WTC11 (cell line): Measurements from ENCODE around the gene MVP. TPM values are rescaled to one million over a fixed set of nuclear protein-coding genes. Genes with fewer than 3 reads are reported as not detected.

Source experiments
- ATF1 ChIP-seq: sonication (generic); formaldehyde crosslinking; IDR thresholded peaks from 2 replicates; pipeline ENCODE4 v1.8.1; 2023; ENCODE audit warnings: mild to moderate bottlenecking, moderate library complexity, missing genetic modification reagents
- CBFB ChIP-seq: sonication (generic); formaldehyde crosslinking; IDR thresholded peaks from 2 replicates; pipeline ENCODE4 v1.8.1; 2022; ENCODE audit warnings: mild to moderate bottlenecking, low read depth, missing genetic modification reagents
- CTCF ChIP-seq: fragments of 200-600 bp; IDR thresholded peaks from 2 replicates; pipeline ENCODE4 v1.8.0; 2022; ENCODE audit warnings: antibody characterized with exemption
- E2F1 ChIP-seq: sonication (generic); formaldehyde crosslinking; IDR thresholded peaks from 2 replicates; pipeline ENCODE4 v1.8.0; 2022; ENCODE audit warnings: mild to moderate bottlenecking, missing genetic modification reagents
- E2F4 ChIP-seq: sonication (generic); formaldehyde crosslinking; IDR thresholded peaks from 2 replicates; pipeline ENCODE4 v1.8.1; 2022; ENCODE audit warnings: low read depth, mild to moderate bottlenecking, moderate library complexity, missing genetic modification reagents, borderline replicate concordance
- FOXJ3 ChIP-seq: sonication (generic); formaldehyde crosslinking; IDR thresholded peaks from 2 replicates; pipeline ENCODE4 v1.9.0; 2021; ENCODE audit warnings: missing genetic modification reagents, mild to moderate bottlenecking, borderline replicate concordance
- JUN ChIP-seq: sonication (generic); formaldehyde crosslinking; IDR thresholded peaks from 2 replicates; pipeline ENCODE4 v1.8.0; 2023; ENCODE audit warnings: mild to moderate bottlenecking, missing genetic modification reagents
- OVOL2 ChIP-seq: fragments of 250-450 bp; sonication (Bioruptor Pico); IDR thresholded peaks from 2 replicates; pipeline ENCODE4 v1.9.0; 2021; ENCODE audit warnings: mild to moderate bottlenecking, borderline replicate concordance
- PRRX2 ChIP-seq: fragments of 250-450 bp; sonication (Bioruptor Pico); IDR thresholded peaks from 2 replicates; pipeline ENCODE4 v1.8.0; 2021; ENCODE audit warnings: mild to moderate bottlenecking
- SMAD4 ChIP-seq: sonication (generic); formaldehyde crosslinking; IDR thresholded peaks from 2 replicates; pipeline ENCODE4 v1.8.0; 2022; ENCODE audit warnings: mild to moderate bottlenecking, missing genetic modification reagents
- SOX15 ChIP-seq: fragments of 250-450 bp; sonication (Bioruptor Pico); IDR thresholded peaks from 2 replicates; pipeline ENCODE4 v1.9.0; 2021; ENCODE audit warnings: mild to moderate bottlenecking
- TEAD1 ChIP-seq: sonication (generic); formaldehyde crosslinking; IDR thresholded peaks from 2 replicates; pipeline ENCODE4 v1.8.0; 2022; ENCODE audit warnings: mild to moderate bottlenecking, missing genetic modification reagents
- ZBTB21 ChIP-seq: sonication (generic); formaldehyde crosslinking; IDR thresholded peaks from 2 replicates; pipeline ENCODE4 v1.8.1; 2023; ENCODE audit warnings: mild to moderate bottlenecking, missing genetic modification reagents, borderline replicate concordance
- ZNF317 ChIP-seq: sonication (generic); formaldehyde crosslinking; IDR thresholded peaks from 2 replicates; pipeline ENCODE4 v1.8.1; 2023; ENCODE audit warnings: low read depth, mild to moderate bottlenecking, moderate library complexity, missing genetic modification reagents, borderline replicate concordance
- ZNF396 ChIP-seq: fragments of 250-450 bp; sonication (Bioruptor Pico); IDR thresholded peaks from 2 replicates; pipeline ENCODE4 v1.8.0; 2021; ENCODE audit warnings: mild to moderate bottlenecking, moderate library complexity, borderline replicate concordance
- ZNF423 ChIP-seq: fragments of 250-450 bp; sonication (Bioruptor Pico); IDR thresholded peaks from 2 replicates; pipeline ENCODE4 v2.1.2; 2022; ENCODE audit warnings: mild to moderate bottlenecking, moderate library complexity
- ZSCAN18 ChIP-seq: fragments of 250-450 bp; sonication (Bioruptor Pico); IDR thresholded peaks from 2 replicates; pipeline ENCODE4 v2.1.2; 2022; ENCODE audit warnings: mild to moderate bottlenecking, moderate library complexity
- total RNA-seq: library from RNA; stranded (reverse); gene quantifications from 3 replicates; pipeline ENCODE4 v1.2.3, GENCODE V29; 2021
- TF ChIP-seq, protein P1 (sequence below): fragments of 250-450 bp; sonication (Bioruptor Pico); IDR thresholded peaks from 2 replicates; pipeline ENCODE4 v1.9.0; 2021; ENCODE audit warnings: mild to moderate bottlenecking, borderline replicate concordance
- TF ChIP-seq, protein P2 (sequence below): fragments of 250-450 bp; sonication (Bioruptor Pico); IDR thresholded peaks from 2 replicates; pipeline ENCODE4 v1.9.0; 2021; ENCODE audit warnings: moderate library complexity, mild to moderate bottlenecking, inconsistent platforms, borderline replicate concordance
- TF ChIP-seq, protein P3 (sequence below): sonication (generic); formaldehyde crosslinking; IDR thresholded peaks from 2 replicates; pipeline ENCODE4 v1.8.1; 2022; ENCODE audit warnings: missing genetic modification reagents, borderline replicate concordance
- TF ChIP-seq, protein P4 (sequence below): sonication (generic); formaldehyde crosslinking; IDR thresholded peaks from 2 replicates; pipeline ENCODE4 v1.8.1; 2023; ENCODE audit warnings: mild to moderate bottlenecking, missing genetic modification reagents, borderline replicate concordance

Gene MVP
- total RNA-seq, 1 experiment from 2014 or later = 10.8 TPM

DNA sequence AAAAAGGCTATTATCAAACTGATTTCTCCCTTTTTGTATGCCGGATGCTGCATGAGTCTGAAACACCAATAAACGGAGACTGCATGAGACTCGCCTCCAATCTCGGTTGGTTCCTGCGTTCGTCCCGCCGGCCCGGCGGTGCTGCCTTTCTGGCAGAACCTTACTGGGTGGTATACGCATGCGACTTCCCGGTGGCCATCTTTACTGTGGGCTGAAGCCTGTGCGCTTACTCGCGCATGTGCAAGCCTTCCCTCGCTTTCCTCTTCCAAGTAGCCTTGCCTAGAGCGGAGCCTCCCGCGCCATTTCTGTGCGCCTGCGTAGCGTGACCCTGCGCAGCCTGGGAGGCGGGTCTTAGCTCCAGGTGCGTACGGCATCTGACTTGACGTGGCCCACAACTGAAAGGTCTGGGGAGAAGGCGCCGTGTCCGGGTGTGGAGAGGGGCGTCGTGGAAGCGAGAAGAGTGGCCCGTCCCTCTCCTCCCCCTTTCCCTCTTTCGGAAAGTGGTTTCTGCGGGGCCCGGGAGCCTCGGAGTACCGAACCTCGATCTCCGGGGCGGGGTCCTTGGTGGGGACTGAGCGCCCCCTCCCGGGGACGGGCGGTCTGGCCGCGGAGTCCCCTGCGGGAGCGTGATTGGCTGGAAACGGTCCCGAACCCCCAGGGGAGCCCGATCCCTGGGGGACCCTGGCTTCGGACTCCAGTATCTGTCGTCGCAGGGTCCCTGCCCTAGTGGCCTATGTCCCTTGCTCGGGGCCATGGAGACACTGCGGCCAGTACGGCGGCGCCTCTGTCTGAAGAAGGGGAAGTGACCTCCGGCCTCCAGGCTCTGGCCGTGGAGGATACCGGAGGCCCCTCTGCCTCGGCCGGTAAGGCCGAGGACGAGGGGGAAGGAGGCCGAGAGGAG is 4.2 kb upstream of the MVP start, which contains the start of gene PAGR1 (continued):
- TF ChIP-seq FOXJ3 (no peak), JUN (no peak), E2F4 (CRISPR knock-in tag) (no peak), SOX15 (CRISPR knock-in tag) (no peak), E2F1 (CRISPR knock-in tag) (no peak), ZBTB21 (CRISPR knock-in tag) (no peak), ZNF423 (0 out of 2 replicates have a peak, but pooled peaks have one; percentile 28), ZSCAN18 (CRISPR knock-in tag) (no peak), ATF1 (CRISPR knock-in tag) (0 out of 2 replicates have a peak, but pooled peaks have one; percentile 28), OVOL2 (CRISPR knock-in tag) (no peak), TEAD1 (CRISPR knock-in tag) (peak; percentile 80; the same call in 1 of the 2 replicates), CBFB (CRISPR knock-in tag) (0 out of 2 replicates have a peak, but pooled peaks have one; percentile 25), CTCF (peak; percentile 81), PRRX2 (CRISPR knock-in tag) (no peak; the same call in 1 of the 2 replicates), ZNF396 (CRISPR knock-in tag) (no peak), ZNF317 (no peak), SMAD4 (CRISPR knock-in tag) (no peak)
- TF ChIP-seq, protein P1, sequence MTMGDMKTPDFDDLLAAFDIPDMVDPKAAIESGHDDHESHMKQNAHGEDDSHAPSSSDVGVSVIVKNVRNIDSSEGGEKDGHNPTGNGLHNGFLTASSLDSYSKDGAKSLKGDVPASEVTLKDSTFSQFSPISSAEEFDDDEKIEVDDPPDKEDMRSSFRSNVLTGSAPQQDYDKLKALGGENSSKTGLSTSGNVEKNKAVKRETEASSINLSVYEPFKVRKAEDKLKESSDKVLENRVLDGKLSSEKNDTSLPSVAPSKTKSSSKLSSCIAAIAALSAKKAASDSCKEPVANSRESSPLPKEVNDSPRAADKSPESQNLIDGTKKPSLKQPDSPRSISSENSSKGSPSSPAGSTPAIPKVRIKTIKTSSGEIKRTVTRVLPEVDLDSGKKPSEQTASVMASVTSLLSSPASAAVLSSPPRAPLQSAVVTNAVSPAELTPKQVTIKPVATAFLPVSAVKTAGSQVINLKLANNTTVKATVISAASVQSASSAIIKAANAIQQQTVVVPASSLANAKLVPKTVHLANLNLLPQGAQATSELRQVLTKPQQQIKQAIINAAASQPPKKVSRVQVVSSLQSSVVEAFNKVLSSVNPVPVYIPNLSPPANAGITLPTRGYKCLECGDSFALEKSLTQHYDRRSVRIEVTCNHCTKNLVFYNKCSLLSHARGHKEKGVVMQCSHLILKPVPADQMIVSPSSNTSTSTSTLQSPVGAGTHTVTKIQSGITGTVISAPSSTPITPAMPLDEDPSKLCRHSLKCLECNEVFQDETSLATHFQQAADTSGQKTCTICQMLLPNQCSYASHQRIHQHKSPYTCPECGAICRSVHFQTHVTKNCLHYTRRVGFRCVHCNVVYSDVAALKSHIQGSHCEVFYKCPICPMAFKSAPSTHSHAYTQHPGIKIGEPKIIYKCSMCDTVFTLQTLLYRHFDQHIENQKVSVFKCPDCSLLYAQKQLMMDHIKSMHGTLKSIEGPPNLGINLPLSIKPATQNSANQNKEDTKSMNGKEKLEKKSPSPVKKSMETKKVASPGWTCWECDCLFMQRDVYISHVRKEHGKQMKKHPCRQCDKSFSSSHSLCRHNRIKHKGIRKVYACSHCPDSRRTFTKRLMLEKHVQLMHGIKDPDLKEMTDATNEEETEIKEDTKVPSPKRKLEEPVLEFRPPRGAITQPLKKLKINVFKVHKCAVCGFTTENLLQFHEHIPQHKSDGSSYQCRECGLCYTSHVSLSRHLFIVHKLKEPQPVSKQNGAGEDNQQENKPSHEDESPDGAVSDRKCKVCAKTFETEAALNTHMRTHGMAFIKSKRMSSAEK = no peak
- TF ChIP-seq, protein P2, sequence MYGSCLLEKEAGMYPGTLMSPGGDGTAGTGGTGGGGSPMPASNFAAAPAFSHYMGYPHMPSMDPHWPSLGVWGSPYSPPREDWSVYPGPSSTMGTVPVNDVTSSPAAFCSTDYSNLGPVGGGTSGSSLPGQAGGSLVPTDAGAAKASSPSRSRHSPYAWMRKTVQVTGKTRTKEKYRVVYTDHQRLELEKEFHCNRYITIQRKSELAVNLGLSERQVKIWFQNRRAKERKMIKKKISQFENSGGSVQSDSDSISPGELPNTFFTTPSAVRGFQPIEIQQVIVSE (CRISPR knock-in tag) = no peak
- TF ChIP-seq, protein P3, sequence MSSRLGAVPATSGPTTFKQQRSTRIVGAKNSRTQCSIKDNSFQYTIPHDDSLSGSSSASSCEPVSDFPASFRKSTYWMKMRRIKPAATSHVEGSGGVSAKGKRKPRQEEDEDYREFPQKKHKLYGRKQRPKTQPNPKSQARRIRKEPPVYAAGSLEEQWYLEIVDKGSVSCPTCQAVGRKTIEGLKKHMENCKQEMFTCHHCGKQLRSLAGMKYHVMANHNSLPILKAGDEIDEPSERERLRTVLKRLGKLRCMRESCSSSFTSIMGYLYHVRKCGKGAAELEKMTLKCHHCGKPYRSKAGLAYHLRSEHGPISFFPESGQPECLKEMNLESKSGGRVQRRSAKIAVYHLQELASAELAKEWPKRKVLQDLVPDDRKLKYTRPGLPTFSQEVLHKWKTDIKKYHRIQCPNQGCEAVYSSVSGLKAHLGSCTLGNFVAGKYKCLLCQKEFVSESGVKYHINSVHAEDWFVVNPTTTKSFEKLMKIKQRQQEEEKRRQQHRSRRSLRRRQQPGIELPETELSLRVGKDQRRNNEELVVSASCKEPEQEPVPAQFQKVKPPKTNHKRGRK (CRISPR knock-in tag) = no peak
- TF ChIP-seq, protein P4, sequence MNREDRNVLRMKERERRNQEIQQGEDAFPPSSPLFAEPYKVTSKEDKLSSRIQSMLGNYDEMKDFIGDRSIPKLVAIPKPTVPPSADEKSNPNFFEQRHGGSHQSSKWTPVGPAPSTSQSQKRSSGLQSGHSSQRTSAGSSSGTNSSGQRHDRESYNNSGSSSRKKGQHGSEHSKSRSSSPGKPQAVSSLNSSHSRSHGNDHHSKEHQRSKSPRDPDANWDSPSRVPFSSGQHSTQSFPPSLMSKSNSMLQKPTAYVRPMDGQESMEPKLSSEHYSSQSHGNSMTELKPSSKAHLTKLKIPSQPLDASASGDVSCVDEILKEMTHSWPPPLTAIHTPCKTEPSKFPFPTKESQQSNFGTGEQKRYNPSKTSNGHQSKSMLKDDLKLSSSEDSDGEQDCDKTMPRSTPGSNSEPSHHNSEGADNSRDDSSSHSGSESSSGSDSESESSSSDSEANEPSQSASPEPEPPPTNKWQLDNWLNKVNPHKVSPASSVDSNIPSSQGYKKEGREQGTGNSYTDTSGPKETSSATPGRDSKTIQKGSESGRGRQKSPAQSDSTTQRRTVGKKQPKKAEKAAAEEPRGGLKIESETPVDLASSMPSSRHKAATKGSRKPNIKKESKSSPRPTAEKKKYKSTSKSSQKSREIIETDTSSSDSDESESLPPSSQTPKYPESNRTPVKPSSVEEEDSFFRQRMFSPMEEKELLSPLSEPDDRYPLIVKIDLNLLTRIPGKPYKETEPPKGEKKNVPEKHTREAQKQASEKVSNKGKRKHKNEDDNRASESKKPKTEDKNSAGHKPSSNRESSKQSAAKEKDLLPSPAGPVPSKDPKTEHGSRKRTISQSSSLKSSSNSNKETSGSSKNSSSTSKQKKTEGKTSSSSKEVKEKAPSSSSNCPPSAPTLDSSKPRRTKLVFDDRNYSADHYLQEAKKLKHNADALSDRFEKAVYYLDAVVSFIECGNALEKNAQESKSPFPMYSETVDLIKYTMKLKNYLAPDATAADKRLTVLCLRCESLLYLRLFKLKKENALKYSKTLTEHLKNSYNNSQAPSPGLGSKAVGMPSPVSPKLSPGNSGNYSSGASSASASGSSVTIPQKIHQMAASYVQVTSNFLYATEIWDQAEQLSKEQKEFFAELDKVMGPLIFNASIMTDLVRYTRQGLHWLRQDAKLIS (CRISPR knock-in tag) = no peak; the same call in 1 of the 2 replicates
